Measurements from ENCODE around the gene RSU1. TPM values are rescaled to one million over a fixed set of nuclear protein-coding genes. Genes with fewer than 3 reads are reported as not detected.

Gene RSU1
- total RNA-seq, 1 donor from 2014 or later: 33.7 TPM

DNA sequence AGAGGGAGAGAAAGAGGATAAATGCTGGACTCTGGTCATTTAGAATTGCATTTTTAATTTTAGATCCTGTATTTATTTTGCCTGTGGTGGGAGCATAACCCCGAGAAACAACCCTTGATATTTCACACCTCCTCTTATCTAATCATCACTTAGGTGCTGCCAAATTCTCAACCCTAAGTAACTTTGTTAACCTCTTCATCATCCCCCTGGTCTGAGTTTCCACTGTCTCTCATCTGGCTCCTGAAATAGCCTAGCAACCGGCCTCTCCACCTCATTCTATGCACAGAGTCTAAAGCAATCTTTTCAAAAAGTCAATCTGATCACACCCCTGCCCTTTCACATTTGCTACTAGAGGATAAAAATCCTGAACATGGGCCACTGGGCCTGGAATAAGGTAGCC is 177.1 kb downstream of the RSU1 start:
- H3K9me3 Mint-ChIP-seq: no peaks in the 10 kb centered on the region
- no peaks in the 10 kb centered on the region for H3K27me3 Mint-ChIP-seq (ENCODE audit: low read depth)
- H3K27ac Mint-ChIP-seq (ENCODE audit: unreplicated experiment): no peak overlapping the region
- TF ChIP-seq, protein P1, sequence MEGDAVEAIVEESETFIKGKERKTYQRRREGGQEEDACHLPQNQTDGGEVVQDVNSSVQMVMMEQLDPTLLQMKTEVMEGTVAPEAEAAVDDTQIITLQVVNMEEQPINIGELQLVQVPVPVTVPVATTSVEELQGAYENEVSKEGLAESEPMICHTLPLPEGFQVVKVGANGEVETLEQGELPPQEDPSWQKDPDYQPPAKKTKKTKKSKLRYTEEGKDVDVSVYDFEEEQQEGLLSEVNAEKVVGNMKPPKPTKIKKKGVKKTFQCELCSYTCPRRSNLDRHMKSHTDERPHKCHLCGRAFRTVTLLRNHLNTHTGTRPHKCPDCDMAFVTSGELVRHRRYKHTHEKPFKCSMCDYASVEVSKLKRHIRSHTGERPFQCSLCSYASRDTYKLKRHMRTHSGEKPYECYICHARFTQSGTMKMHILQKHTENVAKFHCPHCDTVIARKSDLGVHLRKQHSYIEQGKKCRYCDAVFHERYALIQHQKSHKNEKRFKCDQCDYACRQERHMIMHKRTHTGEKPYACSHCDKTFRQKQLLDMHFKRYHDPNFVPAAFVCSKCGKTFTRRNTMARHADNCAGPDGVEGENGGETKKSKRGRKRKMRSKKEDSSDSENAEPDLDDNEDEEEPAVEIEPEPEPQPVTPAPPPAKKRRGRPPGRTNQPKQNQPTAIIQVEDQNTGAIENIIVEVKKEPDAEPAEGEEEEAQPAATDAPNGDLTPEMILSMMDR (conservative IDR thresholded peaks at IDR 0.05): no peak
- DNase-seq (ENCODE audit: low read depth, low spot score): no peak
- H3K4me1 Mint-ChIP-seq: no peaks in the 10 kb centered on the region
- no peaks in the 10 kb centered on the region for H3K36me3 Mint-ChIP-seq (ENCODE audit: low read depth)
- H3K4me3 Mint-ChIP-seq: no peak overlapping the region

DNA sequence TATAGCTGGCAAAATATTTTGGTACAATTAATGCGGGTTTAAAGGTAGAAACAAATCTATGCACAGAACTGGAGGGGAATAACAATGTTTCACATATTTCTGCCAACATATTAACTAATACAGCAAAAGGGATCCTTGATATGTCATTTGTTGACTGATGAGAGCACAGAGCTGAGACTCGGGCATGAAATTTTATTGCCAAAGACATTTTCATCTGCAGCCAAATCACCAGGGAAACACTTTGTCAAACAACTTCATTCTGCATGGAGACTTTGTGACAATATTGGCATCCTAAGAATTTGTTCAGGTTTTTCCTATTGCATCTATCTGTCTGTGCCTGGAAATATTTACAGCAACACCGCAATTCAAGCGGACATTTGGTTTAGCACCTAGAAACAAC is 177.8 kb downstream of the RSU1 start:
- H3K4me1 Mint-ChIP-seq: no peaks in the 10 kb centered on the region
- DNase-seq (ENCODE audit: low read depth, low spot score): no peak
- no peaks in the 10 kb centered on the region for H3K9me3 Mint-ChIP-seq
- TF ChIP-seq, protein P1 (conservative IDR thresholded peaks at IDR 0.05): no peak
- H3K4me3 Mint-ChIP-seq: no peak overlapping the region
- H3K27me3 Mint-ChIP-seq (ENCODE audit: low read depth): no peaks in the 10 kb centered on the region
- H3K36me3 Mint-ChIP-seq (ENCODE audit: low read depth): no peaks in the 10 kb centered on the region
- H3K27ac Mint-ChIP-seq (ENCODE audit: unreplicated experiment): no peak overlapping the region

DNA sequence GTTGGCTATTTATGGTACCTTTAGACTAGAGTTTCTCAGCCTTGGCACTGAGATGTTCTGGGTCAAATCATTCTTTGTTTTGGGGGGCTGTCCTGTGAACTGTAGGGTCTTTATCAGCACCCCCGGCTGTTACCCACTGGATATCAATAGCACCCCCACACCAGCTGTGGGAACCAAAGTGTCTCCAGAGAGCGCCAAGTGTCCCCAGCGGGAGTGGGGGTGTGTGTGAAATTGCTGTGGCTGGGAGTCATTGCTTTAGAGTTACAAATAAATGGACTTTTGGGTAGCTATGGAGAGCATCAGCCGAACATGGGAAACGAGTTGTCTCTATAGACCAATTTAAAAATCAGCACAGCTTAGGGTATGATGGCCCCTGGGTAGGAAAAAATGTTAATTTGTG is 184.2 kb downstream of the RSU1 start:
- Mint-ChIP-seq H3K4me1 (no peaks in the 10 kb centered on the region), H3K27me3 (ENCODE audit: low read depth) (no peaks in the 10 kb centered on the region), H3K36me3 (ENCODE audit: low read depth) (no peaks in the 10 kb centered on the region), H3K9me3 (no peaks in the 10 kb centered on the region), H3K27ac (ENCODE audit: unreplicated experiment) (no peak overlapping the region), H3K4me3 (no peak overlapping the region)
- no peak for DNase-seq (ENCODE audit: low read depth, low spot score)
- TF ChIP-seq, protein P1 (conservative IDR thresholded peaks at IDR 0.05): no peak

DNA sequence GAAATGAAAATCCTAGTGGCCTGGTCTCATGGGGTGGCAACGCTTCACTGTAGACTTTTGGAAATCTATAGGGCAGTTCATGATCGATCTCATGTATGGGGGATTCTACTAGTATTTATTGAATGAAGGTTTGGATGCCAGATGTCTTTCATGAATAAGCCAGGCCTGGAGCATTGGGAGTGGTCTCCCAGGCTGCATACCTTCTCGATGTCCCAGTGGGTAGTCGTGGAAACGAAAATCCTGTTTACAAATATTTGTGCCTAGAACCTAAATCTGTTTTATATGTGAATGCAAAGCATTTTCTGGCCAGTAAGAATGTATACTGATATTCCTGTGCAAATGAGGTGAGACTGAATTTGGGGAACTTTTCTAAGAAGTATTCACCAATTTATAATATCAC is 190.5 kb downstream of the RSU1 start:
- no peak overlapping the region for H3K4me3 Mint-ChIP-seq
- TF ChIP-seq, protein P1 (conservative IDR thresholded peaks at IDR 0.05): no peak
- no peaks in the 10 kb centered on the region for H3K4me1 Mint-ChIP-seq
- no peaks in the 10 kb centered on the region for H3K27me3 Mint-ChIP-seq (ENCODE audit: low read depth)
- H3K36me3 Mint-ChIP-seq (ENCODE audit: low read depth): no peaks in the 10 kb centered on the region
- DNase-seq (ENCODE audit: low read depth, low spot score): no peak
- H3K9me3 Mint-ChIP-seq: peaks cover 3% of the 10 kb centered on the region
- no peak overlapping the region for H3K27ac Mint-ChIP-seq (ENCODE audit: unreplicated experiment)

DNA sequence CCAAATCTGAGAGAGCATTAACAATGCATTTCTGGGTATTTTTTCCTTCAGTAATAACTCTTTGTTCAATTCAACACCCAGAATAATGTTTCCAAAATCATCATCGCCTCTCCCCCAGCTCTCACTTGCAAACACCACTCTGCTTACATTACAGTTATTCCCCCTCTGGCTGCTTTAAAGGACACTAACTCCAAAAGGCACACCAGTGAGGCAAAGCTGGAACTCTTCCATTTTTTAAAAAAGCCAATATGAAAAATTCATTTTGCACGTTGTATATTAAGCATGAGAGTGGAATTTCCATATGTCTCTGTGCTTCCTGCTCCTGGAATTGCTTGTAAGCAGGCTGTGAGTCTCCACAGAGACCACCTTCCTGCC is 204.3 kb downstream of the RSU1 start:
- Mint-ChIP-seq H3K9me3 (peaks cover 12% of the 10 kb centered on the region), H3K4me1 (peaks cover 7% of the 10 kb centered on the region), H3K27ac (ENCODE audit: unreplicated experiment) (no peak overlapping the region), H3K4me3 (no peak overlapping the region), H3K27me3 (ENCODE audit: low read depth) (no peaks in the 10 kb centered on the region), H3K36me3 (ENCODE audit: low read depth) (peaks cover 8% of the 10 kb centered on the region)
- TF ChIP-seq, protein P1 (conservative IDR thresholded peaks at IDR 0.05): no peak
- no peak for DNase-seq (ENCODE audit: low read depth, low spot score)
